EL (cell line): ENCODE measurements around the gene ZNF845.
"Not testable (repeated sequence)": the region's sequence is repeated elsewhere in the genome, so short reads cannot be mapped to it uniquely, and the experiment has no call there.

Experiments
- DNase-seq: peaks from one replicate; pipeline ENCODE4 v3.0.0-alpha.2; 2016

The ZNF845 gene

DNA sequence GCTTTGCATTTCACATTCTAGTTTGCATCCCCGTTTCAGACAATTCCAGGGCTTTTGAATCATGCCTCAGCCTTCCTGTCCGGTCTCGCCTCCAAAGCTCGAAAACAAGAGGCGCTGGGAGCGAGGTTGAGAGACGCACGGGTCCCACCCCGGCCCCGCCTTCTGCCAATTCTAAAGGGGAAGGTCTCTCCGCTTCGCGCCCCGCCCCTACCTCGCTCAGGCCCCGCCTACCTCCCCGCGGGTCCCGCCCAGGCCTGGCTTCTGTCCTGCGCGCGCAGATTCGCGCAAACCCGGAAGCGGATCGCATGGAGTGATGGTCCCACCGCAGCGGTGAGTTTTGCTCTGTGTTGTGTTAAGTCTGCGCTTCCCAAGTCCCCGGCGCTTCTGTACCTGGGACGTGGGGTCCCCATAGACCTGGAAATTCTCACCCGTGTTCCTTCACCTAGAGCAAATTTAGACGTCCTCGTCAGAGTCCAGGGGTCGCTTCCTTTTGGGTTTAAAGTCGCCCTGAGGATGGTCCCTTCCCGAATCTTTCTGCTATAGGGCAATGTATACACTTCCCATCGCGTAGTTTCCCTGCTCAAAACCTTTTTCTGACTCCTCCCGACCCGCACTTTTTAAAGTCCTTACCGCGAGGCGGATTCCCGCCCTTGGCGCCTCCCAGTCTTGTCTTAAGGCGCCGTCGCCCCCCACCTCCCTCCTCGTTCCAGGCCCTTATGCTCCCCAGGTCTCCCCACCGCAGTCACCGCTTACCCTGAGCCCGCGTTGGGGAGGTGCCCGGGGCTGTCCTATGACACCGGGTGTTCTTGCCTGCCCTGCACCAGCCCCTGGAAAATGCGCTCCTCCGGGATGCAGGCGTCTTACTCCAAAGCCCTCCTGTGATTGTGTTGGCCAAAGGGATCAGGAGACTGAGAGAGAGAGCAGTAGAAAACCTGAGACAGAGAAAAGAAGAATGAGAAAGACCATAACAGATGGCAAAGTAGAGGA lies at the start of gene ZNF845:
Gene ZNF845 (plus strand): TSS at position 287 of the 987 bp plus-strand sequence. CDS start 7,559 bp downstream, outside the sequence.
- peak; percentile 95 for DNase-seq

DNA sequence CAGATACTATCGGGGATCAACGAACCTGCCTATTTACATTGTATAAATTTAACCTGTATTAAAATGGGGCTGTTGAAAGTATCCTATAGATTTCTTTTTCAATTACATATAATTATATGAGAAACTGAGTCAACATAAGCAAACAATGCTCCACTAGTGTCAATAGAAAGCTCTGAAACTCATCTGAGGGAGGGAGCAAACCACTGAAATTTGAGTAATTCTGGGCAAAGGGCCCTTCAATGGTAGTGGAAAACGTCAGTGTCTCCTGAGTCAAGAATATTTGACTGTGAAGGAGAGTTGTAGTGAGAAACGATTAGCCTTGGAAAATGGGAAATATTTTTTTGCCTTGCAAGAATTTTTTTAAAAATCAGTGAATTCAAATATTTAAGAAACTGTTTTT lies 48.5 kb upstream of the ZNF845 start:
- no peak for DNase-seq

- no peak for DNase-seq
These were observed 42.6 kb upstream of the ZNF845 start for GRCh38 chr19:53290758-53291549.

DNA sequence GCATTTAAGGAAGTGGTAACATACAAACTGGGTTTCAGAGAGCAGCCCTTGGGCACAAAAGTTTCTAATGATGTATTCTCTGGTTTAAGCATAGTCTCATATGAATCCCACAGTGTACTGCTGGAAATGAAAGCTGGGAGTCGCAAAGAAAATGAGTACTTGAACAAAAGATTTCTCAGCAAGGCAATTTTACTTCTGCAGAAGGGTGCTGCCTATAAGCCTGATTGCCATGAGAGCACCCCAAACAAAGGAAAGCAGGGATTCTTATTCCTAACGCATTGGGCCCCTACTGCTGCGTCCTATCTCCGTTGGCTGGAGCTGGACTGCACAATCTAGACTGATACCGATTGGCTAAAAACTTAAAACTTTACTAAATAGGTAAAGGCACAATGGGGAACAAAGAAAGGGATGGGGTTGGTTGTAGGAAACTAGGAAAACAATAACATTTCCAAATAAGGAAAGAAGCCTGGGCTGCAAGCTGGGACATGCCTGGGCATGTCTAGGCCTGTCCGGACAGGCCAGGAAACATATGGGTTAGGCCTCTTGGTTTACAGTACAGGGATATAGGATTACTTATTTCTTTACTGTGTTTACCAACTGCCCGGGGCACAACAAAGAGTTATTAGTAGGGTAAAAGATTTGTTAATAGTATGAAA lies 38.6 kb upstream of the ZNF845 start:
- DNase-seq: no peak

- not testable (repeated sequence) for DNase-seq
These were observed 32.2 kb upstream of the ZNF845 start for GRCh38 chr19:53301341-53301740.

- peak; percentile 12 for DNase-seq
These were observed 25.2 kb upstream of the ZNF845 start for GRCh38 chr19:53308339-53308811.

GRCh38 chr19:53311044-53311443 lies 22.5 kb upstream of the ZNF845 start:
- no peak for DNase-seq

- DNase-seq: no peak
These were observed 21.7 kb upstream of the ZNF845 start for GRCh38 chr19:53311897-53312296.

DNA sequence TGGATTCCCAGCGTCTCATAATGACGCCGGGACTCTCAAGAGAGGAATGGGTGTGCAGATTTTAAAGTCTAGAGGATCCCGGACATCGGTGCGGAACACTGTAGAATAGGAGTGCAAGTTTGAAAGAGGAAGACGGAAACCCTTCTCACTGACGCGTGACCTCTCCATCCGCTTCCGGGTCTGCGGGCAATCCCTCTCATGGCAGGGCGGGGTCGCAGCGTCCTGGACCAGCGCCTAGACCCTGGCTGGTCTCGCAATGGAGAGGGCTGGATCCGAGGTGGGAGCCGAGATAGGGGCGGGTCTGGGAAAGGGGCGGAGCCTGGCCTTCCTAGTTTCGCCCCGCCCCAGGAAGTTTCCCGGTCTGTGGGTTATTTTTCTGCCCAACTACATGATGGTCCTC lies 4.6 kb upstream of the ZNF845 start:
- no peak for DNase-seq

GRCh38 chr19:53332484-53332883 lies 1.1 kb upstream of the ZNF845 start:
- DNase-seq: no peak

- no peak for DNase-seq
These were observed 485 bp upstream of the ZNF845 start for GRCh38 chr19:53333066-53333462.

DNA sequence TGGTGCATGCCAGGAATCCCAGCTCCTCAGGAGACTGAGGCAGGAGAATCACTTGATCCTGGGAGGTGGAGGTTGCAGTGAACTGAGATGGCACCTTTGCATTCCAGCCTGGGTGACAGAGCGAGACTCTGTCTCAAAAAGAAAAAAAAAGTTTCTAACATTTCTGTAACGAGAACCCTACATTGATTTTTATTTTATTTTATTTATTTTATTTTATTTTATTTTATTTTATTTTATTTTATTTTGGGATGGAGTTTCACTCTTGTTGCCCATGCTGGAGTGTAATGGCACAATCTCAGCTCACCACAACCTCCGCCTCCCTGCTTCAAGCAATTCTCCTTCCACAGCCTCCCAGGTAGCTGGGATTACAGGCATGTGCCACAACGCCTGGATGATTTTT lies 10.9 kb downstream of the ZNF845 start:
- not testable (repeated sequence) for DNase-seq

- DNase-seq: no peak
These were observed 22.2 kb downstream of the ZNF845 start for GRCh38 chr19:53355739-53356138.

GRCh38 chr19:53357821-53358581 lies 24.5 kb downstream of the ZNF845 start:
- no peak for DNase-seq

DNA sequence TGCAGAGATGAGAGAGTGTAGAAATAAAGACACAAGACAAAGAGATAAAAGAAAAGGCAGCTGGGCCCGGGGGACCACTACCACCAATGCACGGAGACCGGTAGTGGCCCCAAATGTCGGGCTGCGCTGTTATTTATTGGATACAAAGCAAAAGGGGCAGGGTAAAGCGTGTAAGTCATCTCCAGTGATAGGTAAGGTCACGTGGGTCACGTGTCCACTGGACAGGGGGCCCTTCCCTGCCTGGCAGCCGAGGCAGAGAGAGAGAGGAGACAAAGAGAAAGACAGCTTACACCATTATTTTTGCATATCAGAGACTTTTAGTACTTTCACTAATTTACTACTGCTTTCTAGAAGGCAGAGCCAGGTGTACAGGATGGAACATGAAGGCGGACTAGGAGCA lies 26.5 kb downstream of the ZNF845 start:
- not testable (repeated sequence) for DNase-seq

DNA sequence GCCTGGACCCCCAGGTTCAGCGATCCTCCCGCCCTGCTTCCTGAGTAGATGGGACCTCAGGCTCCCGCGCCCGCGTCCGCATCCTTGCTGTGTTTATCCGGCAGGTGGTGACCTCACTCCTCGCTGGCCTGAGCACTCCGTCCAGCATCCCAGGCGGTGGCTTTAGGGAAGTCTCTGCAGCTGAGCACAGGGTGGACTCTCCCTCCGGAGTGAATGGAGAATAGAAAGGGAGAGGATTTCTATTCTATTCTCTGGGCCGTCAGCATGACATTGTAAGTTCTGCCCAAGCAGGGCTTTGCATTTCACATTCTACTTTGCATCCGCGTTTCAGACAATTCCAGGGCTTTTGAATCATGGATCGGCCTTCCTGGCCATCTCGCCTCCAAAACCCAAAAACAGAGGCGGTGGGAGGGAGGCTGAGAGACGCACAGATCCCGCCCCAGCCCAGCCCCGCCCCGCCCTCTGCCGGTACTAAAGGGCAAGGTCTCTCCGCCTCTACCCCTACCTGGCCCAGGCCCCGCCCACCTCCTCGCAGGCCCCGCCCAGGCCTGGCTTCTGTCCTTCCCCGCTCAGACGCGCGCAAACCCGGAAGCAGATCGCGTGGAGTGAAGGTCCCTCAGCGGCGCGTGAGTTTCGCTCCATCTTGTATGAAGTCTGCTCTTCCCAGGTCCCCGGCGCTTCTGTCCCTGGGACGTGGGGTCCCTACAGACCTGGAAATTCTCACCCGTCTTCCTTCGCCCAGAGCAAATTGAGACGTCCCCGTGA lies 31.8 kb downstream of the ZNF845 start, which contains the start of gene ZNF525:
Gene ZNF525 (plus strand): TSS at position 572 of the 765 bp plus-strand sequence. CDS start 6,577 bp downstream, outside the sequence.
- DNase-seq: peak; percentile 86

DNA sequence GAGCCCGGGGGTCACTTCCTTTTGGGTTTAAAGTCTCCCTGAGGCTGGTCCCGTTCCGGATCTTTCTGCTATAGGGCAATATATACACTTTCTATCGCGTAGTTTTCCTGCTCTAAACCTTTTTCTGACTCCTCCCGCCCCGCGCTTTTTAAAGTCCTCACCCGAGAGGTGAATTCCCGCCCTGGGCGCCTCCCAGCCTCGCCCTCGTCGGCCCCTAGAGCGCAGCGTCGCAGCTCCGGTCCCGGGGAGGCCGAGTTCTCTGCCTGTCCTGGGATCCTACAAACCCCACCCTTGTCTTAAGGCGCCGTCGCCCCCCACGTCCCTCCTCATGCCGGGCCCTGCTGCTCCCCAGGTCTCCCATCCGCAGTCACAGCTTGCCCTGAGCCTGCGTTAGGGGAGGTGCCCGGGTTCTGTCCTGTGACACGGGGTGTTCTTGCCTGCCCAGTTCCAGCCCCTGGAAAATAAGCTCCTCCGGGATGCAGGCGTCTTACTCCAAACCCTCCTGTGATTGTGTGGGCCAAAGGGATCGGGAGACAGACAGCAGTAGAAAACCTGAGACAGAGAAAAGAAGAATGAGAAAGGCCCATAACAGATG lies 32.4 kb downstream of the ZNF845 start:
- DNase-seq: no peak

DNA sequence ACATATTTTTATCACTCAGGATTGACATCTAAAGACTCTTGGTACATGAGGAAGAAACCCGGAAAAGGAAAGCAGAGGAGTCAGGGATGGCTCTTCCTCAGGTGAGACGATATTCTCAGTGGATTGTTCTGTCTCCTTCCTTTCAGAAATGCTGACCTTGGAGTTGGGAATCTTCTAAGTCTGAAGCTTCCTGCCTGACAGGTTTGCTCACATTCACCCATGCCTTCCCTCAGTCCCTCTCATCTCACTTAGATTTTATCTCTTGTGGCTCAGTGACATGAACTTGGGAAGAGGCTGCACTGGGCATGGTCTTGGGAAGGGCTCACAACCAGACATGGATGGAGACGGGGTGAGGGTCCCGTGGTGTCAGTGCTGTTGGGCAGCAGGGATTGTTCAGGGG lies 38.6 kb downstream of the ZNF845 start:
- no peak for DNase-seq

DNA sequence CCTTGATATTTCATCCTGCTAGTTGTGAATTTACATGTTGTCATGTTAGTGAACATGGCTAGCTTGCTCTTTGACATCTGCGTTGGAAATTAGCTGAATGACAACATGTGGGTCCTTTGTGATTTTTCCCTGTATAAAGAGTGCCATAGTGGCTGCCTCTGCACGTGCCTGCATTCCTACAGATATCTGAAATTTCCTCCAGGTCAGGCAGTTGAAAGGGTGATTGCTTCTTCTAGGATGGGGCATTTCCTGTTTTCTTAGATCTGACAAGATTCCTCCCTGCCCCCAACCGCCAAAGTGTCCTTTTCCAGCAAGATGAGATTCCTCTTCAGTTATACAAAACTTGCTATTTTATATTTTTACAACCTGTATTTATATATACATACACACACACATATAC lies 40.7 kb downstream of the ZNF845 start:
- no peak for DNase-seq

GRCh38 chr19:53374743-53375142 lies 41.2 kb downstream of the ZNF845 start:
- DNase-seq: no peak

DNA sequence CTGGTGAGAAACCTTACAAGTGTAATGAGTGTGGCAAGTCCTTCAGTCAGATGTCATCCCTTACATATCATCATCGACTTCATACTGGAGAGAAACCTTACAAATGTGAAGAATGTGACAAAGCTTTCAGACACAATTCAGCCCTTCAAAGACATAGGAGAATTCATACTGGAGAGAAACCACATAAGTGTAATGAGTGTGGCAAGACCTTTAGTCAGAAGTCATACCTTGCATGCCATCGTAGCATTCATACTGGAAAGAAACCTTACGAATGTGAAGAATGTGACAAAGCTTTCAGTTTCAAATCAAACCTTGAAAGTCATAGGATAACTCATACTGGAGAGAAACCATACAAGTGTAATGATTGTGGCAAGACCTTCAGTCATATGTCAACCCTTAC lies 47.8 kb downstream of the ZNF845 start:
- DNase-seq: no peak
